HEK293T (cell line): ENCODE data around the gene HS6ST1.

ENCODE experiments used
- CTCF ChIA-PET: fragments of 350-600 bp; formaldehyde crosslinking; extraction: SDS; loops from one replicate; lab custom pipeline; 2021; ENCODE audit warnings: antibody characterized with exemption, inconsistent platforms; lab: Yijun Ruan, JAX
- POLR2A ChIA-PET: fragments of 350-600 bp; formaldehyde crosslinking; extraction: SDS; loops from one replicate; lab custom pipeline; 2020; ENCODE audit warnings: antibody characterized with exemption, inconsistent platforms; lab: Yijun Ruan, JAX
- DNase-seq: peaks from one replicate; pipeline ENCODE4 v3.0.0; 2012; ENCODE audit warnings: mixed read lengths; ENCODE audit errors: extremely low spot score
- ARNT ChIP-seq: fragments of 450-650 bp; IDR thresholded peaks from 2 replicates; pipeline ENCODE4 v1.6.1; 2017; ENCODE audit warnings: mild to moderate bottlenecking
- BHLHE40 ChIP-seq: fragments of 450-650 bp; IDR thresholded peaks from 2 replicates; pipeline ENCODE4 v1.6.1; 2016; ENCODE audit warnings: mild to moderate bottlenecking, moderate library complexity, borderline replicate concordance
- CTBP1 ChIP-seq: fragments of 450-650 bp; IDR thresholded peaks from 2 replicates; pipeline ENCODE4 v1.6.1; 2016; ENCODE audit warnings: borderline replicate concordance
- ELF4 ChIP-seq: fragments of 450-650 bp; IDR thresholded peaks from 2 replicates; pipeline ENCODE4 v1.6.1; 2017; ENCODE audit warnings: antibody characterized with exemption
- FOXA1 ChIP-seq: fragments of 450-650 bp; IDR thresholded peaks from 2 replicates; pipeline ENCODE4 v1.6.1; 2016; ENCODE audit warnings: mild to moderate bottlenecking
- FOXK2 ChIP-seq: fragments of 450-650 bp; IDR thresholded peaks from 2 replicates; pipeline ENCODE4 v1.6.1; 2016; ENCODE audit warnings: mild to moderate bottlenecking
- FOXM1 ChIP-seq: fragments of 450-650 bp; IDR thresholded peaks from 2 replicates; pipeline ENCODE4 v1.6.1; 2017; ENCODE audit warnings: mild to moderate bottlenecking, borderline replicate concordance
- HDGF ChIP-seq: fragments of 450-650 bp; IDR thresholded peaks from 2 replicates; pipeline ENCODE4 v1.6.1; 2017; ENCODE audit warnings: antibody characterized with exemption, borderline replicate concordance
- L3MBTL2 ChIP-seq: fragments of 450-650 bp; conservative IDR thresholded peaks from 2 replicates; pipeline ENCODE4 v1.6.1; 2016; ENCODE audit warnings: mild to moderate bottlenecking
- LEF1 ChIP-seq: fragments of 450-650 bp; IDR thresholded peaks from 2 replicates; pipeline ENCODE4 v1.6.1; 2017; ENCODE audit warnings: mild to moderate bottlenecking, borderline replicate concordance
- NFRKB ChIP-seq: fragments of 450-650 bp; IDR thresholded peaks from 2 replicates; pipeline ENCODE4 v1.6.1; 2016; ENCODE audit warnings: mild to moderate bottlenecking, moderate library complexity
- PKNOX1 ChIP-seq: fragments of 450-650 bp; IDR thresholded peaks from 2 replicates; pipeline ENCODE4 v1.6.1; 2016
- SP1 ChIP-seq: fragments of 450-650 bp; IDR thresholded peaks from 2 replicates; pipeline ENCODE4 v1.6.1; 2017
- SUZ12 ChIP-seq: fragments of 450-650 bp; IDR thresholded peaks from 2 replicates; pipeline ENCODE4 v1.6.1; 2016; ENCODE audit warnings: mild to moderate bottlenecking
- TARDBP ChIP-seq: fragments of 450-650 bp; IDR thresholded peaks from 2 replicates; pipeline ENCODE4 v1.6.1; 2016
- ZNF384 ChIP-seq: fragments of 450-650 bp; IDR thresholded peaks from 2 replicates; pipeline ENCODE4 v1.6.1; 2016

The HS6ST1 gene

GRCh38 chr2:128345436-128346165 lies 26.9 kb upstream of the HS6ST1 start:
- POLR2A ChIA-PET: no interaction called here
- no peak for TF ChIP-seq SUZ12
- no peak for TF ChIP-seq ZNF384
- TF ChIP-seq FOXA1: no peak
- no peak for TF ChIP-seq ELF4
- no peak for TF ChIP-seq PKNOX1
- TF ChIP-seq FOXK2: no peak
- DNase-seq: no peak
- CTCF ChIA-PET: no interaction called here

GRCh38 chr2:128344101-128344500 lies 25.4 kb upstream of the HS6ST1 start:
- no peak for DNase-seq
- TF ChIP-seq FOXM1 (no peak), PKNOX1 (no peak), FOXK2 (no peak), FOXA1 (no peak), CTBP1 (no peak), ELF4 (no peak), L3MBTL2 (no peak)
- CTCF ChIA-PET: no interaction called here
- POLR2A ChIA-PET: no interaction called here

GRCh38 chr2:128343459-128343858 lies 24.8 kb upstream of the HS6ST1 start:
- ChIA-PET CTCF (no interaction called here), POLR2A (no interaction called here)
- DNase-seq: no peak
- TF ChIP-seq LEF1 (no peak), SUZ12 (no peak), SP1 (no peak), ARNT (no peak), HDGF (no peak), FOXA1 (no peak), TARDBP (no peak), CTBP1 (no peak), NFRKB (no peak)

- DNase-seq: no peak
- POLR2A ChIA-PET: no interaction called here
- TF ChIP-seq SUZ12 (no peak), NFRKB (no peak), ELF4 (no peak), CTBP1 (no peak), TARDBP (no peak), L3MBTL2 (no peak), ZNF384 (no peak), FOXM1 (no peak), PKNOX1 (no peak), HDGF (no peak)
- CTCF ChIA-PET: no interaction called here
Measured at GRCh38 chr2:128342550-128342949, 23.9 kb upstream of the HS6ST1 start.

GRCh38 chr2:128341621-128342020 lies 23.0 kb upstream of the HS6ST1 start:
- TF ChIP-seq L3MBTL2 (no peak), ELF4 (no peak), CTBP1 (no peak), PKNOX1 (no peak), FOXA1 (no peak), NFRKB (no peak)
- ChIA-PET CTCF (no interaction called here), POLR2A (no interaction called here)
- no peak for DNase-seq

GRCh38 chr2:128332091-128332634 lies 13.5 kb upstream of the HS6ST1 start:
- TF ChIP-seq NFRKB: no peak
- TF ChIP-seq PKNOX1: no peak
- TF ChIP-seq ELF4: no peak
- no peak for TF ChIP-seq ZNF384
- no peak for TF ChIP-seq FOXA1
- no peak for TF ChIP-seq HDGF
- no peak for TF ChIP-seq ARNT
- TF ChIP-seq BHLHE40: no peak
- TF ChIP-seq SUZ12: no peak
- no peak for TF ChIP-seq FOXK2
- no peak for DNase-seq
- POLR2A ChIA-PET: no interaction called here
- CTCF ChIA-PET: no interaction called here
